Coronary artery (tissue), 2 donors: ENCODE data around the gene ALDH3B2.

Experiments
- DNase-seq: peaks from one replicate; pipeline ENCODE4 v3.0.0-alpha.2; 2017; ENCODE audit warnings: low spot score
- H3K27ac ChIP-seq, 2 donors: fragments of 200-600 bp; sonication (generic); one replicate each; pipeline ENCODE4 v1.5.1; 2016 to 2019
- H3K4me3 ChIP-seq: fragments of 200-600 bp; sonication (generic); 2 replicates; pipeline ENCODE4 v1.5.1; 2016; ENCODE audit warnings: mild to moderate bottlenecking, moderate library complexity
- CTCF ChIP-seq: fragments of 200-600 bp; sonication (generic); IDR thresholded peaks from one replicate; pipeline ENCODE4 v1.5.1; 2019; ENCODE audit warnings: antibody characterized with exemption

The ALDH3B2 gene

GRCh38 chr11:67632175-67632981, 42.0 kb downstream of the ALDH3B2 start:
- Histone ChIP-seq H3K27ac (no peak overlapping the region), H3K4me3 (no peak overlapping the region)
- TF ChIP-seq CTCF: no peak
- peak; percentile 65 for DNase-seq

DNA sequence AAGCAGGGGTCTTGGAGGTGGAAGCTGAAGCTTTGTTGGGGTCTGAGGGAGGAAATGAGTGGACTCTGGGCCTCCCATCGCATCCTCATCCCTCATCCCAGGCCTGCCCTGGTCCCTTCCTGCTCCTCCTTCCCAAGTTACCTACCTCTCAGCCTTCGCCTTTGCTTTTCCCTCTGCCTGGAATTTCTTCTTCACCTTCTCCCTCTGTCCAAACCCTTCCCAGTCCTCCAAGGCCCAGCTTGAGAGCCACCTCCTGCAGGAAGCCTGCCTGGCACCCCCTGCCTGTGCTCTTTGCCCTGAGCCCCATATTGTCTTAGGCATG, 42.6 kb downstream of the ALDH3B2 start:
- Histone ChIP-seq H3K27ac (no peak overlapping the region), H3K4me3 (no peak overlapping the region)
- peak; percentile 70 for DNase-seq
- no peak for TF ChIP-seq CTCF

DNA sequence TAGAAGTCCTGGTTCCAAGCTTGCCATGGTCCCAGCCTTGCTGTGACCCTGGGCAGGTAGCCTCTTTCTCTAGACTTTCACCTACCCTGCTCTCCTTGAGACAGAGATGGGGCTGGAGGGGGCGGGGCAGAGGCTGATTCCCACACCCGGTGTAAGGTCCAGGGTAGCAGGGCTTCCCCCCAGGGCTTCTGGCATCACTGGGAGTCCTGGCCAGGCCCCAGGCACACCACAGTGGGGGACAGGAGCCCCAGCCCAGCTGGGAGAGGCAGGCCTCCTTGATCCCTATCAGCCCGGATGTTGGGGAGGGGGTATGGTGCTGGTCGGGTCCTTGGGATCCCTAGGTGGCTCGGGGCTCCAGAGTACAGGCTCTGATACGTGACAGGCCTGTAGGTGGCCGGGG, 43.0 kb downstream of the ALDH3B2 start:
- no peak for TF ChIP-seq CTCF
- H3K27ac ChIP-seq: peak overlapping the region in 1 of 2 donors; percentile 98
- DNase-seq: peak; percentile 66
- H3K4me3 ChIP-seq: no peak overlapping the region

GRCh38 chr11:67630943-67631331, 43.5 kb downstream of the ALDH3B2 start:
- peak overlapping the region; percentile 72 for H3K4me3 ChIP-seq
- DNase-seq: no peak
- H3K27ac ChIP-seq: peak overlapping the region; percentile 60 to 98
- no peak for TF ChIP-seq CTCF

DNA sequence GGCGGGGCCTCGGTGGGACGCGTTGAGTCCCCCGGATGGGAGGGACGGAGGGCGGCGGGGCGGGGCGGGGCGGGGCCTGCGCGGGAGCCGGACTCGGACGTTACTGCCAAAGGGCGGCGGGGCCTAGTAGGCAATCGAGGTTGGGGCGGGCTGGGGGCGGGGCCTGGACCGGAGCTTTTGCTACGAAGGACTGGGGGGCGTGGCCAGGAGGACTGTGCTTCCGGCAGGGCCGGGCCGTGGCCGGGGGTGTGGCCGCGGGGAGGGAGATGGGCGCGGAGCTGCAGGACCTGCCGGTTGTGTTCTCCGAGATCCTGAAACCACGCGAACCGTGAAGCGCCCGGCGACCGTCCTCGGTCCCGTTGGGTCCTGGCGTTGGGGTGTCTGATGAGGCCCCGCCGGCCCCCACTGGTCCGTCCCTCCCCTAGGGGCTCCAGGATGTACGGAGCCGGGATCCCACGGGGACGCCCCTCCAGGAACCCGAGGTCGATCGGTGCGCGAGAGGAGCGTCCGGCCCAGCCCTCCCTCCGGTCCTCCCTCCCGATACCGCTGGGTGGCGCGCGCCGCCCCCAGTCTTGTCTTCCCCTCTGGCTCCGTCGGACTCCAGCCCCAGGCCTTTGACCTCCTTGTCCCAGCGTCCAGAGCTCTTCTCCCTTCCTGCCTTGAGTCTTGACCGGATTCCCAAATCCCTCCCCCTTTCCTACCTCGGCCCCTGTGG, 44.0 kb downstream of the ALDH3B2 start:
- TF ChIP-seq CTCF: peak; percentile 51
- peak; percentile 100 for DNase-seq
- Histone ChIP-seq H3K4me3 (peak overlapping the region; percentile 72), H3K27ac (peak overlapping the region; percentile 84 to 98)

DNA sequence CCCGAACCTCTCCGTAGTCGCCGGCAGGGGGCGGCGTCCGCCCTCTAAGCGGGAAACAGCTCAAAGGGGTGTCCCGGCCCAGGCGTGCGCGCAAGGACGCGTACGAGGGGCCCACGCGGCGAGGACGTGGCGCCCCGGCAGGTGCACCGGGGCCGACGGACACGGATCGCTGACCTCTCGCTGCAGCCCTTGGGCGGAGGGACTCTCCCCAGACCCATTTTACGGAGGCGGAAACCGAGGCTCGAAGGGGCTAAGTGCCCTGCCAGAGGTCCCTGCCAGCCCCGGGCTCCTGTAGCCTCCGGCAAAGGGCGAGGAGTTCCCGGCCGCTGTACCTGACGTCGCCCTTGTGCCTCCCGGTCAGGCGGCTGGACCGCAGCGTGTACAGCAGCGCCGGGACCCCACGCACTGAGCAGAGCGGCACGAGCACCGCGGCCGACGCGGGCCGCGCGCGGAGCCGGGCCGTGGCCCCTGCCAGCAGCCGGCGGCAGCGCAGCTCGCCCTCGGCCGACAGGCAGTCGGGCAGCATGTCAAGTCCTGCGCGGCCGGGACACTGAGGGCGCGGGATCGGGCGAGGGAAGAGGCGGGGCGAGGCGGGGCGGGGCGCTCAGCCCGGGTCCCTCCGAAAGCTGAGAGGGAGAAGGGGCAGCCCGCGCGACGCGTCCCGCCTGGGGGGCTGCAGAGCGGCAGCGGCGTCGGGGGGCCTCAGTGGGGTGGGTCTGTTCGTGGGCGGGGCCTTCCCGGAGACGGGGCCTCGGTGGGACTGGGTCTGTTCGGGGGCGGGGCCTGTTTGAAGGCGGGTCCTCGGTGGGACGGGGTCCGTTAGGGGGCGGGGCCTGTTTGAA, 44.8 kb downstream of the ALDH3B2 start, which contains the start of gene NUDT8:
Gene NUDT8 (minus strand): TSS at position 552 of the 842 bp plus-strand sequence. CDS start 26 bp downstream, at position 526.
- peak; percentile 91 for TF ChIP-seq CTCF
- DNase-seq: no peak
- H3K4me3 ChIP-seq: peak within 1 kb of the TSS; percentile 72
- H3K27ac ChIP-seq: peak within 1 kb of the TSS; percentile 84 to 98
